HepG2 (cell line): Measurements from ENCODE around the gene TENT4B. TPM values are rescaled to one million over a fixed set of nuclear protein-coding genes. Genes with fewer than 3 reads are reported as not detected.

ENCODE experiments used
- ATAC-seq: fragments of 200-7000 bp; cut with Tn5 transposase; 3 replicates; pipeline ENCODE4 v1.9.1; 2020; ENCODE audit warnings: mild to moderate bottlenecking, moderate library complexity
- BruUV-seq: library from RNA; stranded (reverse); fragments of 400-500 nt; replicated peaks from 2 replicates; lab custom pipeline; 2021; lab: Mats Ljungman, UMichigan
- CTCF ChIA-PET: fragments of 300-600 bp; formaldehyde crosslinking; extraction: SDS; loops from one replicate; lab custom pipeline; 2021; ENCODE audit warnings: low total read pairs, inconsistent platforms, low intra/inter-chr PET ratio; lab: Yijun Ruan, JAX
- POLR2A ChIA-PET: fragments of 350-600 bp; sonication (Branson Sonifier 250); formaldehyde crosslinking; loops from one replicate; lab custom pipeline; 2020; ENCODE audit warnings: antibody characterized with exemption, inconsistent platforms; lab: Yijun Ruan, JAX
- DNase-seq: peaks from one replicate; pipeline ENCODE4 v3.0.0-alpha.2; 2015; ENCODE audit warnings: low spot score
- FAIRE-seq: peaks from 3 replicates; lab custom pipeline; 2011; peaks lifted over from hg19 to GRCh38; lab: Jason Lieb, UNC
- H2AFZ ChIP-seq: one replicate; pipeline ENCODE4 v1.6.1; 2011; ENCODE audit warnings: low read length, inconsistent platforms
- H3K27ac ChIP-seq: fragments of 300-600 bp; 3 replicates; pipeline ENCODE4 v1.8.0; 2011; ENCODE audit warnings: mixed run types, mild to moderate bottlenecking, mixed read lengths, low read length, inconsistent platforms; ENCODE audit not compliant: insufficient read depth; ENCODE audit errors: extremely low read length
- H3K27me3 ChIP-seq, 2 experiments: fragments of 200-600 bp in 1 of 2; 2 replicates in 1 of 2; 3 replicates in 1 of 2; pipeline versions ENCODE4 v1.6.0 to v1.8.0; 2011; ENCODE audit warnings: low read length in 2 of 2, mild to moderate bottlenecking in 2 of 2, moderate library complexity in 2 of 2, inconsistent platforms in 1 of 2; ENCODE audit not compliant: insufficient read depth in 2 of 2, control insufficient read depth in 1 of 2
- H3K36me3 ChIP-seq, 2 experiments: fragments of 200-600 bp in 1 of 2; replicated peaks in 1 of 2; 2 replicates in 1 of 2; 3 replicates in 1 of 2; pipeline versions ENCODE4 v1.5.1 to v1.8.0; 2011; ENCODE audit warnings: low read length in 2 of 2, inconsistent platforms in 1 of 2; ENCODE audit not compliant: insufficient read depth in 2 of 2, control insufficient read depth in 1 of 2
- H3K4me1 ChIP-seq: 2 replicates; pipeline ENCODE4 v1.5.1; 2012; ENCODE audit warnings: low read length, inconsistent platforms; ENCODE audit not compliant: insufficient read depth
- H3K4me2 ChIP-seq: 2 replicates; pipeline ENCODE4 v1.6.0; 2011; ENCODE audit warnings: low read depth, low read length, inconsistent platforms
- H3K4me3 ChIP-seq, 3 experiments: fragments of 200-600 bp in 1 of 3; sonication (generic), shearing (Covaris generic) in 1 of 3; replicated peaks in 1 of 3; 2 replicates each; pipeline ENCODE4 v1.5.1; 2011 to 2016; ENCODE audit warnings: low read length in 3 of 3, inconsistent platforms in 2 of 3, low read depth in 2 of 3, mild to moderate bottlenecking in 2 of 3, control low read depth in 1 of 3, mixed read lengths in 1 of 3; ENCODE audit not compliant: insufficient read depth in 1 of 3
- H3K79me2 ChIP-seq: one replicate; pipeline ENCODE4 v1.6.1; 2011; ENCODE audit warnings: low read length, inconsistent platforms; ENCODE audit not compliant: insufficient read depth
- H3K9ac ChIP-seq: 2 replicates; pipeline ENCODE4 v1.6.0; 2011; ENCODE audit warnings: mild to moderate bottlenecking, low read depth, low read length, inconsistent platforms; ENCODE audit not compliant: insufficient read depth
- H3K9me3 ChIP-seq: 2 replicates; pipeline ENCODE4 v1.5.1; 2012; ENCODE audit warnings: mild to moderate bottlenecking, low read length
- H4K20me1 ChIP-seq: 2 replicates; pipeline ENCODE4 v1.6.0; 2011; ENCODE audit warnings: inconsistent platforms, mild to moderate bottlenecking, low read length, moderate library complexity; ENCODE audit not compliant: insufficient read depth
- CBFB ChIP-seq: sonication (generic); formaldehyde crosslinking; IDR thresholded peaks from 2 replicates; pipeline ENCODE4 v1.4.0; 2020; ENCODE audit warnings: missing genetic modification reagents
- CHD4 ChIP-seq: fragments of 200-600 bp; sonication (generic); IDR thresholded peaks from 2 replicates; pipeline ENCODE4 v1.7.0; 2017; ENCODE audit warnings: mild to moderate bottlenecking, low read length, borderline replicate concordance
- DNMT1 ChIP-seq: sonication (generic); formaldehyde crosslinking; IDR thresholded peaks from 2 replicates; pipeline ENCODE4 v1.5.1; 2020; ENCODE audit warnings: mild to moderate bottlenecking, missing genetic modification reagents
- EZH2 ChIP-seq: conservative IDR thresholded peaks from 2 replicates; pipeline ENCODE4 v1.6.1; 2012; ENCODE audit warnings: mild to moderate bottlenecking, low read depth, low read length, moderate library complexity
- HDAC2 ChIP-seq: sonication (generic); formaldehyde crosslinking; IDR thresholded peaks from 2 replicates; pipeline ENCODE4 v1.4.0; 2020; ENCODE audit warnings: missing genetic modification reagents
- MXD4 ChIP-seq: IDR thresholded peaks from 2 replicates; pipeline ENCODE4 v1.6.1; 2016; ENCODE audit warnings: mild to moderate bottlenecking, missing biosample characterization, missing genetic modification reagents
- PRPF4 ChIP-seq: fragments of 200-400 bp; formaldehyde crosslinking; IDR thresholded peaks from 2 replicates; pipeline ENCODE4 v1.6.1; 2016; ENCODE audit warnings: low read length, low read depth; ENCODE audit not compliant: poor library complexity, severe bottlenecking
- REST ChIP-seq, 2 experiments: IDR thresholded peaks; 2 replicates each; pipeline ENCODE4 v1.6.1; 2011 to 2012; ENCODE audit warnings: low read length in 2 of 2, borderline replicate concordance in 1 of 2, low read depth in 1 of 2, mild to moderate bottlenecking in 1 of 2, moderate library complexity in 1 of 2
- RXRB ChIP-seq: IDR thresholded peaks from 2 replicates; pipeline ENCODE4 v1.6.1; 2016; ENCODE audit warnings: borderline replicate concordance, missing genetic modification reagents, missing compliant biosample characterization
- TCF7 ChIP-seq: sonication (generic); IDR thresholded peaks from 2 replicates; pipeline ENCODE4 v1.6.1; 2016; ENCODE audit warnings: antibody characterized with exemption, low read depth
- TEAD3 ChIP-seq: optimal IDR thresholded peaks from 2 replicates; pipeline ENCODE3; 2016; ENCODE audit warnings: borderline replicate concordance
- ZFP41 ChIP-seq: sonication (generic); formaldehyde crosslinking; IDR thresholded peaks from 2 replicates; pipeline ENCODE4 v1.4.0; 2020; ENCODE audit warnings: mild to moderate bottlenecking, missing genetic modification reagents, borderline replicate concordance
- ZNF296 ChIP-seq: sonication (generic); formaldehyde crosslinking; conservative IDR thresholded peaks from 2 replicates; pipeline ENCODE4 v1.5.0; 2020; ENCODE audit warnings: mild to moderate bottlenecking, missing genetic modification reagents
- ZNF512 ChIP-seq: sonication (generic); formaldehyde crosslinking; IDR thresholded peaks from 2 replicates; pipeline ENCODE4 v1.4.0; 2020; ENCODE audit warnings: mild to moderate bottlenecking, missing genetic modification reagents
- ZNF589 ChIP-seq: sonication (generic); formaldehyde crosslinking; conservative IDR thresholded peaks from 2 replicates; pipeline ENCODE4 v1.8.0; 2022; ENCODE audit warnings: mild to moderate bottlenecking, moderate library complexity, missing genetic modification reagents
- ZNF598 ChIP-seq: sonication (generic); formaldehyde crosslinking; IDR thresholded peaks from 2 replicates; pipeline ENCODE4 v1.5.1; 2020; ENCODE audit warnings: mild to moderate bottlenecking, missing genetic modification reagents, borderline replicate concordance
- ZNF773 ChIP-seq: sonication (generic); formaldehyde crosslinking; IDR thresholded peaks from 2 replicates; pipeline ENCODE4 v1.4.0; 2020; ENCODE audit warnings: missing genetic modification reagents, borderline replicate concordance
- WGBS: methylation state at CpG from one replicate; pipeline ENCODE4 v1.1.6; 2017; ENCODE audit warnings: low lambda C conversion rate; 5-methylcytosine and 5-hydroxymethylcytosine counted together
- in situ Hi-C: cut with HindIII; loops from 2 replicates; pipeline ENCODE4 v1.10.0; 2017; ENCODE audit warnings: low pct_unique_long_range_greater_than_20kb; ENCODE audit not compliant: extremely low pct_ligation_motif_present
- intact Hi-C: fragments of 100-400 bp; cut with micrococcal nuclease; formaldehyde crosslinking; loops from one replicate; pipeline ENCODE4 v1.10.0; 2022; ENCODE audit not compliant: unreplicated experiment
- polyA plus RNA-seq, 8 experiments: library from polyadenylated mRNA; depleted of rRNA in 3 of 8; stranded (reverse) in 7 of 8; unstranded in 1 of 8; fragments of >200 nt; fragmentation: Illumina TruSeq in 4 of 8; extraction: Trizol in 4 of 8; gene quantifications; 2 replicates each; pipeline versions ENCODE4 v1.2.1 to v1.2.3, GENCODE V29; 2011 to 2016; ENCODE audit warnings: low read depth in 4 of 8, missing spikeins in 1 of 8, mixed read lengths in 1 of 8; ENCODE audit not compliant: insufficient read depth in 1 of 8
- total RNA-seq, 5 experiments: library from RNA; depleted of rRNA; stranded (reverse); fragments of >200 nt; fragmentation: Illumina TruSeq; extraction: Trizol; gene quantifications; 2 replicates each; pipeline ENCODE4 v1.2.3, GENCODE V29; 2016; ENCODE audit warnings: low read depth in 1 of 5
- TF ChIP-seq, protein P1 (sequence below): IDR thresholded peaks from 2 replicates; pipeline ENCODE4 v1.6.1; 2016; ENCODE audit warnings: control low read depth

TENT4B gene
- total and polyA plus RNA-seq, 2 of the 13 experiments (the other 11 are each of a cell fraction or from before 2014, with no cell fraction given) = 15.0 to 32.8 TPM

GRCh38 chr16:50273382-50273690 is 120.2 kb downstream of the TENT4B start:
- Histone ChIP-seq H3K4me3 (no peak overlapping the region), H2AFZ (no peak overlapping the region), H3K79me2 (no peaks in the 10 kb centered on the region), H3K27ac (no peak overlapping the region), H3K4me1 (peaks cover 26% of the 10 kb centered on the region), H3K4me2 (no peak overlapping the region), H3K27me3 (peaks cover 2 to 26% of the 10 kb centered on the region in 2 experiments; a peak in 3 of 5 replicates), H3K9ac (no peak overlapping the region), H4K20me1 (no peaks in the 10 kb centered on the region), H3K36me3 (no peaks in the 10 kb centered on the region), H3K9me3 (no peaks in the 10 kb centered on the region)
- FAIRE-seq (no peak), DNase-seq (no peak), ATAC-seq (no peak)
- WGBS = 52% methylated on average over 2 of the region's 2 CpGs
- ChIA-PET POLR2A (interaction anchor here (1.2 kb wide), 2 partner anchors 9 to 40 kb away, joined by 3 to 4 read pairs; no protein-coding TSS in a partner anchor), CTCF (no interaction called here)
- intact Hi-C loops (no loop called here), in situ Hi-C loops (loop anchor here (5.0 kb wide), 1 partner anchor 49 kb away; no protein-coding TSS in a partner anchor)
- TF ChIP-seq REST (IDR thresholded peaks at IDR 0.05; ENCODE audit: borderline replicate concordance in 1 of 2, low read depth in 1 of 2, low read length in 2 of 2) (no peak), HDAC2 (CRISPR knock-in tag) (no peak), ZNF589 (CRISPR knock-in tag) (no peak), ZNF598 (CRISPR knock-in tag) (no peak), RXRB (CRISPR knock-in tag) (no peak), TCF7 (no peak), ZNF773 (CRISPR knock-in tag) (no peak), ZNF296 (CRISPR knock-in tag) (no peak), CBFB (CRISPR knock-in tag) (no peak), ZFP41 (CRISPR knock-in tag) (no peak), MXD4 (CRISPR knock-in tag) (no peak), EZH2 (no peak), ZNF512 (CRISPR knock-in tag) (no peak), DNMT1 (CRISPR knock-in tag) (no peak), TEAD3 (CRISPR knock-in tag) (no peak), CHD4 (no peak), PRPF4 (no peak)
- TF ChIP-seq, protein P1, sequence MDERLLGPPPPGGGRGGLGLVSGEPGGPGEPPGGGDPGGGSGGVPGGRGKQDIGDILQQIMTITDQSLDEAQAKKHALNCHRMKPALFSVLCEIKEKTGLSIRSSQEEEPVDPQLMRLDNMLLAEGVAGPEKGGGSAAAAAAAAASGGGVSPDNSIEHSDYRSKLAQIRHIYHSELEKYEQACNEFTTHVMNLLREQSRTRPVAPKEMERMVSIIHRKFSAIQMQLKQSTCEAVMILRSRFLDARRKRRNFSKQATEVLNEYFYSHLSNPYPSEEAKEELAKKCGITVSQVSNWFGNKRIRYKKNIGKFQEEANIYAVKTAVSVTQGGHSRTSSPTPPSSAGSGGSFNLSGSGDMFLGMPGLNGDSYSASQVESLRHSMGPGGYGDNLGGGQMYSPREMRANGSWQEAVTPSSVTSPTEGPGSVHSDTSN (CRISPR knock-in tag) = no peak
- no TSS peak for BruUV-seq
